GM21723 (cell line): ENCODE measurements around the gene IL36B.
"Not testable (repeated sequence)": the region's sequence is repeated elsewhere in the genome, so short reads cannot be mapped to it uniquely, and the experiment has no call there.

Experiments used
- ATAC-seq: cut with Tn5 transposase; IDR thresholded peaks from one replicate; pipeline ENCODE4 v1.9.1; 2021; ENCODE audit warnings: mild to moderate bottlenecking, moderate library complexity; ENCODE audit not compliant: unreplicated experiment

Gene IL36B

GRCh38 chr2:113052396-113052917 is at the start of gene IL36B:
Gene IL36B (minus strand): TSS chr2:113052867.
- no peak for ATAC-seq

GRCh38 chr2:113102133-113102532 is 49.5 kb upstream of the IL36B start:
- no peak for ATAC-seq

GRCh38 chr2:113098532-113098931 is 45.9 kb upstream of the IL36B start:
- no peak for ATAC-seq

- peak; percentile 77 for ATAC-seq
Observed at GRCh38 chr2:113098041-113098440, 45.4 kb upstream of the IL36B start.

- ATAC-seq: not testable (repeated sequence)
Observed at GRCh38 chr2:113096842-113097618, 44.4 kb upstream of the IL36B start.

GRCh38 chr2:113096306-113096705 is 43.6 kb upstream of the IL36B start:
- ATAC-seq: not testable (repeated sequence)

- ATAC-seq: no peak
Observed at GRCh38 chr2:113093613-113093977, 40.9 kb upstream of the IL36B start.

- no peak for ATAC-seq
Observed at GRCh38 chr2:113092864-113093612, 40.4 kb upstream of the IL36B start.

- no peak for ATAC-seq
Observed at GRCh38 chr2:113091231-113091896, 38.7 kb upstream of the IL36B start.

GRCh38 chr2:113089916-113090315 is 37.2 kb upstream of the IL36B start:
- no peak for ATAC-seq

GRCh38 chr2:113088213-113088992 is 35.7 kb upstream of the IL36B start:
- ATAC-seq: no peak

GRCh38 chr2:113085542-113085941 is 32.9 kb upstream of the IL36B start:
- no peak for ATAC-seq

- ATAC-seq: no peak
Observed at GRCh38 chr2:113084249-113085000, 31.8 kb upstream of the IL36B start.

GRCh38 chr2:113083296-113083695 is 30.6 kb upstream of the IL36B start:
- ATAC-seq: no peak

GRCh38 chr2:113081488-113082210 is 29.0 kb upstream of the IL36B start:
- no peak for ATAC-seq

GRCh38 chr2:113080134-113080533 is 27.5 kb upstream of the IL36B start:
- ATAC-seq: peak; percentile 54

- ATAC-seq: no peak
Observed at GRCh38 chr2:113079131-113079530, 26.5 kb upstream of the IL36B start.

- no peak for ATAC-seq
Observed at GRCh38 chr2:113078350-113078839, 25.7 kb upstream of the IL36B start.

GRCh38 chr2:113077921-113078320 is 25.3 kb upstream of the IL36B start:
- no peak for ATAC-seq
